GM12878 (cell line): ENCODE data around the gene MESP2.

Source experiments
- ATF3 ChIP-seq: IDR thresholded peaks from 2 replicates; pipeline ENCODE4 v1.6.1; 2011; ENCODE audit warnings: low read depth, mild to moderate bottlenecking, low read length, moderate library complexity, borderline replicate concordance; ENCODE audit errors: extremely low read depth
- CBX3 ChIP-seq: fragments of 200-600 bp; sonication (generic); IDR thresholded peaks from 2 replicates; pipeline ENCODE4 v1.6.1; 2016; ENCODE audit warnings: low read depth, borderline replicate concordance
- CREM ChIP-seq: IDR thresholded peaks from 2 replicates; pipeline ENCODE4 v1.6.1; 2014; ENCODE audit warnings: antibody characterized with exemption, low read depth
- CTCF ChIP-seq, 3 experiments: IDR thresholded peaks in 2 of 3; conservative IDR thresholded peaks in 1 of 3; 2 replicates each; pipeline ENCODE4 v1.5.1; 2011; ENCODE audit warnings: low read depth in 3 of 3, low read length in 3 of 3, mild to moderate bottlenecking in 3 of 3, control low read depth in 2 of 3, moderate library complexity in 2 of 3, inconsistent platforms in 1 of 3, mixed read lengths in 1 of 3; ENCODE audit not compliant: control insufficient read depth in 2 of 3, insufficient read depth in 1 of 3; ENCODE audit errors: extremely low read depth in 1 of 3
- JUND ChIP-seq: IDR thresholded peaks from 2 replicates; pipeline ENCODE4 v1.6.1; 2012; ENCODE audit warnings: low read depth, mild to moderate bottlenecking, low read length, improper control_type of control experiment, moderate library complexity
- MAX ChIP-seq: IDR thresholded peaks from 2 replicates; pipeline ENCODE4 v1.6.1; 2012; ENCODE audit warnings: low read depth, low read length, improper control_type of control experiment
- REST ChIP-seq: IDR thresholded peaks from 2 replicates; pipeline ENCODE4 v1.6.1; 2012; ENCODE audit warnings: mild to moderate bottlenecking, low read depth, low read length
- SMC3 ChIP-seq: IDR thresholded peaks from 2 replicates; pipeline ENCODE4 v1.6.1; 2011; ENCODE audit warnings: low read length, improper control_type of control experiment, borderline replicate concordance

- TF ChIP-seq CREM (no peak), CTCF (IDR thresholded peaks at IDR 0.05 in 2 of 3, conservative IDR thresholded peaks at IDR 0.05 in 1 of 3; ENCODE audit: control insufficient read depth in 2 of 3, extremely low read depth in 1 of 3, insufficient read depth in 1 of 3, low read depth in 3 of 3, low read length in 3 of 3) (no peak), ATF3 (no peak), REST (no peak), MAX (no peak), CBX3 (no peak), SMC3 (no peak), JUND (no peak)
These were observed 47.0 kb downstream of the MESP2 start for GRCh38 chr15:89822951-89823711.
